ENCODE results near the gene MED17.

The MED17 gene

DNA sequence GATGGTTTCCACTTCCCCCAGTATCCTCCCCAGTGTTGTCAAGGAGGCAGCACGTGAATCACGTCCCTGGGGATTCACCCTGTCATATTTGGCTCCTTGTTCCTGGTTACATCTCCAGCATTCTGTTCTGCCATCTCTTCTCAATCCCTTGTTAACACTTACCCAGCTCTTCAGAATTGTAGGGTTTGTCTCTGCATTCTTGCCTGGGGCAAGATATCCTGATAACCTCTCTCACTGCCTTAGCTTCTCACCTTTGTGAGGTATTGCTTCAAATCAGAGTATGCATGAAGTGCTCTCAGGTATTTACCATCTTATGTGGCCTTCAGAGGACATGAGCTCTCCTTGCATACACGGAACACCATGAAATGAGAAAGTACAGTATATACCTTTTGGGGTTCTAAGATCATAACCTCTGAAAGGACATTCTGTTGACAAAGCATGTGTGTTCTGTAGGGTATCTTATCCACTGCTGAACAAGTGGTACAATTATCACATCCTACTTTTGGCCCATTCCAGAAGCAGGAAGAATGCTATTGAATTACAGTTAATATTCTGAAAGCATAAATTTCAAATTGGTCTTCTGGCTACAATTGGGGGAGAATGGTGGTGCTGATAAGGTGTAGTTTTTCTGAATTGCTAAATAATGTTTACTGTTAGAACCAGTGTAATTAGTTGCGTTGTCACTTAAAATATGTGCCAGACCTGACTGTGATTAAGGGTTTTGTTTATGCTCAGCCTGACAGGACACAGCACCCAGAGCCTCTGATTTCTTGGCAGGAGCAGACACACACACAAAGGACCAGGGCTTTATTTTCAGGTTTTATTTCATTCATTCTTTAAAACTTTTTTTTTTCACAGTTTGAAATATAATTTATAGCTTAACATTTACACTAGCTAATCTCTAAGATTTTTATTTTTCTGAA is 33.6 kb downstream of the MED17 start:
- DNase-seq (ENCODE audit: low read depth in 2 of 2) = no peak

DNA sequence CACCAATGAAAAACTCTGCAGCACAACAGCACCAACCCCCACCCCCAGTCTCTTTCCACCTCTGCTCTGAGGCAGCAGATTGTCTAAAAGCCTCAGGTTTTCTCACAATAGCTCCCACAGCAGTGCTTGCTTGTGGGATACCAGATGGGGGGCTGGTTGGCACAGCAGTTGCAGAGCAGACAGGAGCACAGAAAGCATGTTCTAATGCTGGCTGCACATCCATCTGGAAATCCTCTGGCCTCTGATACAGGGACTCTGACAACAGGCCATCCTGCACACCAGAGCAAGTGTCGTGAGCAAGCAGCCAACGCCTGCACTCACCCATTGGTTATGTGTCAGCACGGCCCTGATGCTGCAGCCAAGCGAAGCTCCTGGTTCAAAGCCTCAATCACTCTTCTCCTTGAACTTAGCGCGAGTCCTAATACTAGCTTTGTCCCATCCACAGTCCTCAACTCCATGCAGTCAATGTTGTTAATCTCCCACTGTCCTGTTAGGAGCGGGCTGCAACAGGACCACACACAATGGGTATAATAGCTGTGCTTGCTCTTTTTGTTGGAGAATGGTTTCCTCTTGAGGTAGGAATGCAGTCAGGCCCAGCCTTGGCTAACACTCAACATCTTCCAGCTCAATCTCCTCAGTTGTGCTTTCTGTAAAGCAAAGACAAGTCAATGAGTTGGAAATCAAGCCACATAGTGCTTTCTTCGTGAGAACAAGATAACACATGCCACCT is 36.0 kb downstream of the MED17 start:
- no peak for DNase-seq (ENCODE audit: low read depth in 2 of 2)

DNA sequence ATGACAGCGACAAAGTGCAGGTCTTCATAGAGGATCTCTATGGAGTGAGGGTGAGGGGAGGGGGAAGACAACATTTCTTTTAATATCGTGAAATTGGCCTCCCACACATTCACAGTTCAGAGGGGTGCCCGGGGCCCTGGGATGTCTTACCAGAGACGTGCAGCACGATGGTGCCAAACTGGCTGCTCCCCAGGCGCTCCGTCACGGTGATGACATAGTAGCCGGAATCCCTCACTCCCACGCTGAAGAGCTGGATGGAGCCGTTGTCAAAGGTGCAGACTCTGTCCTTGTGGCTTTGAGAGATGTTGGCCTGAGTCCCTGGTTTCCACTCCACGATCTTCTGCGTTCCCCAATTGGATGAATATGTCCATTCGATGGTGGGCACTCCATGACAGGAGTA is 36.8 kb downstream of the MED17 start:
- no peak for DNase-seq (ENCODE audit: low read depth in 2 of 2)

DNA sequence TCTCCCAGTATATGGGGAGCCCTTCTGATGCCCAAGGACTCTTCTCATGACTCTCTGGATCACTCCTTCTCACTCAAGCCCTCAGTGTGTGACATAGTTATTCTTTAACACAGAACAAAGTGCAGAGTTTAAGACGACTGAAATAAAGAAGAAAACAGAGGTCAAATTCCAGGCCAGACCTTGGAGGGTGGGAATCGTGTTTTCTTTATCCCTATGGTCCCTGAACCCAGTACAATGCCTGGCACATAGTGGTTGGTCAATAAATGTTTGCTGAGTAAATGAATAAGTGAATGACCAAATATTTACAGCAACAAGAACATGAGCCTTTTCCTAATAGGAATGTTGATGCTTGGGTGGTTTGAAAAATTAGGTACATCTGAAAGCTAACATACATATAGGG is 37.5 kb downstream of the MED17 start:
- DNase-seq (ENCODE audit: low read depth in 2 of 2) = no peak

DNA sequence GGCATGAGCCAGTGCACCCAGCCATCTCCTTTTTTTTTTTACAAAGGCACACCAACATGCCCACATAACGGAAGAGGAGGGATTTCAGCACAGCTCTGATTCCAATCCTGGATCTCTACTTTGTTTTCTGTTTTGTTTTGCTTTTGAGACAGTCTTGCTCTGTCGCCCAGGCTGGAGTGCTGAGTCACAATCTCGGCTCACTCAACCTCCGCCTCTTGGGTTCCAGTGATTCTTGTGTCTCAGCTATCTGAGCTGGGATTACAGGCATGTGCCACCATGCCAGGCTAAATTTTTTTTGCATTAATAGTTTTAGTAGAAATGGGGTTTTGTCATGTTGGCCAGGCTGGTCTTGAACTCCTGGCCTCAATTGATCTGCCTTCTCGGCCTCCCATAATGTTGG is 38.3 kb downstream of the MED17 start:
- no peak for DNase-seq (ENCODE audit: low read depth in 2 of 2)

DNA sequence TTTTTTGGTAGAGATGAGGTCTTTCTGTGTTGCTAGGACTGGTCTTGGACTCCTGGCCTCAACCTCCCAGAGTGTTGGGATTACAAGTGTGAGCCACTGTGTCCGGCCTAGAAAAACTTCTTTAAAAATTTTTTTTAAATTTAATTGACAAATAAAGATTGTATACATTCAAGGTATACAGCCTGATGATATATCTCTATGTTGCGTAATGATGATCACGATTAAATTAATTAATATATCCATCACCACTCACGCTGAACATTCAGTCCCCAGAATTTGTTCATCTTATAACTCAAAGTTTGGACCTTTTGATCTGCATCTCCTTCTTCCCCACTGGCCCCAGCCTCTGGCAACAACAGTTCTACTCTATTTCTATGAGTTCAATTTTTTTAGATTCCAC is 39.1 kb downstream of the MED17 start:
- DNase-seq (ENCODE audit: low read depth in 2 of 2) = no peak

DNA sequence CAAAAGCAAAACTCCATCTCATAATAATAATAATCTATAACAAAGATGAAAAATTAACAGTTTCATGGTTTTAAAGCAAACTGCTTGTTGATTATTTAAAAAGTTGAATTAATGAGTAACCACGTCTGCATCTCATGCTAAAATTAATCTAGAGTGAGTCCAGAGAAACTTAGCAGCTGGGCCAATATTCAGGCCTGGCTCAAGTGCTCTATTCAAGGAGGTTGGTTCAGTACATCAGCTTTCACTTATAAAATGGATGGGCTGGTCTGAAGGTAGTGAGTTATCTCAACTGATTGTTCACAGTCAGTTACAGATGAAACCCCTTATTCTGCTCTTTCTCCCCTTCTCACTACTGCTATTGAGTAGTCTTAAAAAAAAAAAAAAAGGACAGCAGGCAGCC is 43.3 kb downstream of the MED17 start:
- DNase-seq (ENCODE audit: low read depth in 2 of 2) = no peak

DNA sequence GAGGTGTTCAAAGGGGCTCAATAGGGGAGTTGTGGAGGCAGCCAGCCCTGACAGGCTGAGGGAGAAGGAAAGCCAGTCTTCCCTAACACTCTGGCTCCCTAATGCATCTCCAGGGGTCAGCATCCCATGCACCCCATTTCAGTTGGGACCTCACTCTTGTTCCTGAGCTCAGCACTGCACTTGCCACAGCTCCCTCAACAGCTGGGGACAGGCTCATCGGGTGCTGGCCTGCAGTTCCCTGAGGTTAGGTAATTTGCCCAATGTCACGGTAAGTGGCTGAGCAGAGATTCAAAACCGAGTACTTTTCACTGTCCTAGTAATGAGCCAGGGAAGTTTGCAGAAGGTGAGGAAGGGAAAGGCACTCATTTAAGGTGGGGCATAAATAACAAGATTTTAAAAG is 45.5 kb downstream of the MED17 start:
- DNase-seq (ENCODE audit: low read depth in 2 of 2) = no peak

DNA sequence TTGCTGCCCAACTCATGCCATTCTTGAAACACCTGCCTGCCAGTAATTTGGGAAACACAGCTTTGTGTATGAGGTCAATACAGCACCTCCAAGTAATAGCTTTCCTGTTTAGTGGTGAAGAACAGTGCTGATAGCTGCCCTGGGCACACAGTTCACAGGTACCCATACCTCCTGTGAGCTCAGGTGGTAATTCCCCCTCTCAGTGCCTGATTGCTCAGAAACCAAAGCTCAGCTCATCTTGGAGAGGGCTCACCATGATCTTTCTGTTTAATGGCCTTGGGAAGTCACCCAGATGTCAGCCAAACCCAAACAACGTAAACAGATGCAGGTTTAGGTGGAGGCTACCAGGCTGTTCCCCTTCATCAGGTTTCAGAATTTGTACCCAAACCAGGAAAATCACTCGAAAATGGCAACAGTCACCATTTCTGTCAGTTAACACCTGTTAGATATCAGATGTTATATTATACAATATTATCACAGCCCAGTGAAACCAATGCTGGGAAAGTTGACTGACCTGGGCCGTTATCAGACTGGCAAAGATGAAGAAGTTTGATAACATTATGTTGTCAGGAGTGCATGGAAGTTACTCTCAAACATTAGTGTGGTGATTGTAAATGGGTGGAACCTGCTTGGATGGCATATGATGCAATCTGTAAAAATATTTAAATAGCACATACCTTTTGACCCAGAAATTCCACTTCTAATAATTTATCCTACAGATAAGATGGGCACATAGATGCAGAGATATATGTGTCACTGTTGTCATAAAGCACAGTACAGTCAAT is 47.5 kb downstream of the MED17 start:
- DNase-seq (ENCODE audit: low read depth in 2 of 2) = no peak

DNA sequence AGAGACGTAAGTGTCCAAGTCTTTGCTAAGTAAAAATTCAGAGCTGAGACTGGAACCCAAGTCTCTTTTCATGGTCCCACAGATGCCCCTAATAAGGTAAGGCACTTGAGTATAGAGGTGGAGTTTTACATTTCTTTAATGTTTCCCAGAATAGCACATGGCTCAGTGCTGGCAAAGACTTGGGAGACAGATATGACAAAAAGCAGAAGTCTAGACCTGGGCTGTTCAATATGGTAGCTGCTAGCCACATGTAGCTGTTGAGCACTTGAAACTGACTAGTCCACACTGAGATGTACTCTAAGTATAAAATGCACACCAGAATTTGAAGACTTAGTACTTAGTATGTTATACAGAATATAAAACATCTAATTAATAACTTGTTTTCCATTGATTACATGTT is 48.7 kb downstream of the MED17 start:
- DNase-seq (ENCODE audit: low read depth in 2 of 2) = no peak

DNA sequence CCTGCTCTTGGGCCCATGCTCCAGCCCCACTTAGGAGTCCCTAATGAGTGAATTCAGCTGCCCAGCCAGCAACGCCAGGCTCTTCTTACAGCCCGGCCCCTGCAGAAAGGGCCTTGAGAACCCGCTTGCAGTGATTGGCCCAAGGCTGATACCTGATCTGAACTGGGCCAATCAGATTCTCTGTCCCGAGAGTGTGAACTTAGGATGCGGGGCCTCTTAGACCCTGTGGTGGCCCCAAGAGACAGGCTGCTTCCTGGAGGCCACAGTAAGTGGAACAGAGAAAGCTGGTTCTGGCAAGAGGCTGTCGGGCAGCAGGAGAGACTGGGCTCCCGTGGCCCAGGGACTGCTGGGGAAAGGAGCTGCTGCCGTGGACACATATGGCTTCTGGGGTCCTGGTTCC is 54.9 kb downstream of the MED17 start:
- DNase-seq (ENCODE audit: low read depth in 2 of 2) = no peak

DNA sequence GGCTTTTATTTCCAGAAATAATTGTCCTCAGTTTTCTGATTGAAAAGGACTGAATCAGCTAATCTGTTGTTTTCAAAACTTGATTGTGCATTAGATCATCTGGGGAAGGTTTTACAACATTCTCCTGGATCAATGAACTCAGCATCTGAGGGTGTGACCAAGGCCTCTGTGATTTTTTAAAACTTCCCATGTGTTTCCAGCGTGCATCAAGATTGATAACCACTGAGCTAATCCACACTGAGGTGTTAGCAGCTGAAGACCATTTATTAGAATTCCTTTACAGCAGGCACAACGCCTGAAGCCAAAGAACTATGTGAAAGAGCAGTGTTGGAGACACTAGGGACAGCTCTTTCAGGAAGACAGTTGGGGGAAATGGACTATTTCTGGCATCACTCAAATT is 56.1 kb downstream of the MED17 start:
- no peak for DNase-seq (ENCODE audit: low read depth in 2 of 2)

DNA sequence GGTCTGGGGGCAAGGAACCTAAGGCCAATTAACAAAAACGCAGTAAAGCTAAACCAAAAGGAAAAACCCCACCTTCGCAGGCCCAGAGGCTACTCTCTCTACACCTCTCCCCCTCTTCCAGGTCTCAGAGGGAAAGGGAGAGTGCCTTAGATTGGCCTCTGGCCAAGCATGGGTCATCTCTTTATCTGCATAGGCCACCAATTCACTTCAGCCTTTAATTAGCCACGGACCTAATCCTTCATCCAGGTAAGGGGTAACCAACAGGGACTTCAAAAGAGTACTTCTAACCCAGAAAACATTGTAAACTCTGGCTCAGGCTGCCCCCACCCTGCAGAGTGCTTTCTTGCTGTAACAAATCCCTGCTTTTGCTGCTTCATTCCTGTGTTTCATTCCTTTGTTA is 56.9 kb downstream of the MED17 start:
- DNase-seq (ENCODE audit: low read depth in 2 of 2) = no peak

DNA sequence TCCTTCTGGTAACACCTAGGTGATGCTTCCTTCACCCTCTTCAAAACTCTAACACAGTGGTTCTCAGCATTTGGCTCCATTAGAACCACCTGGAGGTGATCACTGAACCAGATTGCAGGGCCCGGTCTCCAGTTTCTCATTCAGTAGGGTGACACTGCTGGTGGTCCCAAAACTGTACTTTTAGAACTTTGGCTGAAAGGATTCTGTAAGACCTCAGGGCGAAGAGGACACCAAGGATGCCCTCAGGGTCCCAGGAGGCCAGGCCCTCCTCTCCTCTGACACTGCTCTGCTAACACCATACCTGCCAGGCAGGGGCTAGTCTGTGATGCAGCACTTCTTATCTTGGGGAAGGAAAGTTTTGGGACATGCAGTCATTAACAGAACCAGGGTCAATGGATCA is 57.4 kb downstream of the MED17 start:
- DNase-seq (ENCODE audit: low read depth in 2 of 2) = no peak

DNA sequence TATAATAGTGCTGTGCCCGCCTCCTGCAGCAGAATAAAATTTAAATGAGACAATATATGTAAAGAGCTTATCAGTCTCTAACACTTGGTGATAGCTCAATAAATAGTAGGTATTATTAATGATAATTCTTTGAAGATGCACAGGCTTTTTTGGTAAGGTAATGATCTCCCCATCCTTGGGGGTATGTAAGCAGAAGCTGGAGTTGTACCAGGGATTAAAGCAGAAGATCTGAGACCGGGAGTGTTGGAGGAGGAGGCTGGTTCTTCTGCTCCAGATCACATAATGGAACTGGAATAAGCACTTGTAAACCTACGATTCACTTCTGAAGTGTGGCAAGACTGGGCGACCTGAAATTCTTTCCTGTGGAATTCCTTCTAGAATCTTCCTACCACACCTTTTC is 58.0 kb downstream of the MED17 start:
- no peak for DNase-seq (ENCODE audit: low read depth in 2 of 2)

DNA sequence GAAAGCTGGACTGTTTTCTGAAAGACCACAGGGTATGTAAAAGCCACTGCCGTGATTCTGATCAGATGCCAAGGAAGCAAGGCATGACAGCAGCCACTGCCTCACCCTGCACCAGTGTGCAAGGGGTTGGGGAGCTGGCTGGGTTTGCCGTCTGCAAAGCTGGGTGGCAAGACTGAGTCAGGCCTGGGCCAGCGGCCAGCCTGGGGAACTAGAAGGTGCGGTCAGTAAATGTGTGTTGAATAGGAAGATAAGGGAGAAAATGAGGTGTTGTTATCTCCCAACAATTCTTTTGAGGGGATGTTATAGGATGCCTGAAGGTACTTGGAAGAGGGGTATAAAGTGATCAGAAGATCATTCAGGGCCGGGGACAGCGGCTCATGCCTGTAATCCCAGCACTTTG is 58.4 kb downstream of the MED17 start:
- DNase-seq (ENCODE audit: low read depth in 2 of 2) = no peak

DNA sequence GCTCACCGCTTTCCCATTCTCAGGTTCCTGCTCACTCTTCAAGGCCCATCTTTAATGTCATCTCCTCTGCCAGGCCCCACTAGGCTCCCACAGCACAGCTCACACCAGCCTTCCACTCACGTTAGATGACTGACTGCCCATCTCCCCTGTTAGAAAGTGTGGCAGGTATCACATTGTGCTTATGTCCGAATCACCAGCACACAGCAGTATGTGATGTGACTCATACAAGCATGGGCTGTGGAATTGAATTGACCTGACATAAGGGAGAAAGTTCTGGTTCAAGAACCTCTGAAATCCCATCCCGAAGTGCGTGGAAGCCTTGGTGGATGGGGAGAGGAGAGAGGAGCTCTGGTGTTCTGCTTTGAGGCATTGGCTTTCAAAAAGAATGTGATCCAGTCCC is 59.8 kb downstream of the MED17 start:
- no peak for DNase-seq (ENCODE audit: low read depth in 2 of 2)

DNA sequence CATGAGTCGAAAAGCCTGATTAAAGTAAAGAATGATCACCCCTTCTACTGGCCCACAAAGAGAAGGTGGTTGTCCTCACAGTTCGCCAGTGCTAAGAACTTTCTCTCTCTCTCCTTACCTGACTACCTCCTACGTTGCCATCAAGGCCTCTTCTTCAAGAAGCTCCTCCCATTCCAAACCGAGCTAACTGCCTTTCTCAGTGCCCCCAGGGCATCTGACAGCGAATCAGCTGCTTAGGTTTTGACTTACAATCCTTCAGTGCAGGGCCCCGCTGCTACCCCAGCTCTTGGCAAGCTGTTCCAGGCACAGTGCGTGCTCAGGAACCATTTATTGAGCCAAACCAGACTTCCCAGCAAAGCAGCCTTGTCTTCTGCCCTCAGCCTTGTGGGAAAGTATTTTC is 60.5 kb downstream of the MED17 start:
- DNase-seq (ENCODE audit: low read depth in 2 of 2) = no peak

DNA sequence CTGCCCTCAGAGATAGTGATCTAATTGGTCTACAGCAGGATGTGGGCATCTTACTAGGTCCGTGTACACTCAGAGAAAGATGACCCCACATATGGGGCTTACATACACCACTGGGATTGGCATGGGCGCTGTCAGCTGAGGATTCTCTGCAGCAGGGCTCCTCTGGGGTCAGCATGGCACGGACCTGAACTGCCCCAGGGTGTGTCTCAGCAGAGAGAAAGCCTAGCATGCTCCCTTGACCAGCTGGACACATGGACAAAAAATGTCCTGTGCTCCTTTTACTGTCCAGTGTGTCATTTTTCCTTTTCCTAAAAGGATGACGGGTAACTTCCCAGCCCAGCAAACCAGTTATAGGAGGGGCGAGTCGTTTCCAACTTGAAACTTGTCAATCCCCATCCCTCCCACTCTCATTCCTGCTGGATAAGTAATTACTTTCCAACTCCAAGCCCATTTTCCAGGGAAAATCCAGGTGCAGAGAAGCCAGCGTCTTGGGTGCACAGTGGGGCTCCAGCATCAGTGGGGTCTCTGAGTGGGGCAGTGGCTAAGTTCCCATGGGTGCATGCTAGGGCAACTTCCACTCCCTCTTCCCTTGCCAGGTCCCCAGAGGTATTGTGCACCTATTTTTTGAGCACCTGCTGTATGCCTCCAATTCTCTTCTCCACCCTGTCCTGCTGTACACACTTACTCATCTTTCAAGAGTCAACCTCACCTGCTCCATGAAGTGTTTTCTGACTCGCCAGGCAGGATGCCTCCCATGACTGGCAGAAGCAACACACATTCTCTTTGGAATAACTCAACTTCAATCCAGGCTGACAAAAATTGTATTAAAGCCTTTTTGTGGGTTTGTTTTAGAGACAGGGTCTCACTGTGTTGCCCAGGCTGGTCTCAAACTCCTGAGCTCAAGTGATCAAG is 61.4 kb downstream of the MED17 start:
- no peak for DNase-seq (ENCODE audit: low read depth in 2 of 2)

DNA sequence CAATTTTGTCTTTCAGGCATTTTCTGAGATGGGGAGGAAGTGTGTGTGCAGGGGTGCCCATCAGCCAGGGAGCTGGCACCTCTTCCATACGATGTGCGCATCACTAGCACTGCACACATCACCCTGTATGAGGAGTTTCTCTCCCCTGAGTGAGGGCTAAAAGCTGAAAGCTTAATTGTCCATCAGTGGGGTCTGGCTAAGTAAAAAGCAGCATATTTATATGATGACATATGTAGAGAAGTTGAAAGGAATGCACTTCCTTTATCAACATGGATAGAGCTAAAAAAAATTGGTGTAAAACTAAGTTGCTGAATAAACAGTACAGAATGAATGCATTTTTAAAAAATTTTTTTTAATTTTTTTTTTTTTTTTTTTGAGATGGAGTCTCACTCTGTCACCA is 62.3 kb downstream of the MED17 start:
- no peak for DNase-seq (ENCODE audit: low read depth in 2 of 2)

DNA sequence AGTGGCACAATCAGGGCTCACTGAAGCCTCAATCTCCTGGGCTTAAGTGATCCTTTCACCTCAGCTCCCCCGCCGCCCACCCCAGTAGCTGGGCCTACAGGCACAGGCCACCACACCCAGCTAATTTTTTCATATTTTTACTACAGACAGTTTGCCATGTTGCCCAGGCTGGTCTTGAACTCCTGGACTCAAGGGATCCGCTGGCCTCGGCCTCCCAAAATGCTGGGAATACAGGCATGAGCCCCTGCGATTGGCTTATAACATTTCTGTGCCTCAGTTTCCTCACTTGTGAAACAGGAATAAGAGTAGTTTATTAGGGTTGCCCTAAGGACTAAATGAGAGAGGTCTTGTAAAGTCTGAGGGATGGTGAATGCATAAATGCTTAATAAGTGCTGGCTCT is 65.1 kb downstream of the MED17 start:
- no peak for DNase-seq (ENCODE audit: low read depth in 2 of 2)
